Measurements from ENCODE around the gene FST.

DNA sequence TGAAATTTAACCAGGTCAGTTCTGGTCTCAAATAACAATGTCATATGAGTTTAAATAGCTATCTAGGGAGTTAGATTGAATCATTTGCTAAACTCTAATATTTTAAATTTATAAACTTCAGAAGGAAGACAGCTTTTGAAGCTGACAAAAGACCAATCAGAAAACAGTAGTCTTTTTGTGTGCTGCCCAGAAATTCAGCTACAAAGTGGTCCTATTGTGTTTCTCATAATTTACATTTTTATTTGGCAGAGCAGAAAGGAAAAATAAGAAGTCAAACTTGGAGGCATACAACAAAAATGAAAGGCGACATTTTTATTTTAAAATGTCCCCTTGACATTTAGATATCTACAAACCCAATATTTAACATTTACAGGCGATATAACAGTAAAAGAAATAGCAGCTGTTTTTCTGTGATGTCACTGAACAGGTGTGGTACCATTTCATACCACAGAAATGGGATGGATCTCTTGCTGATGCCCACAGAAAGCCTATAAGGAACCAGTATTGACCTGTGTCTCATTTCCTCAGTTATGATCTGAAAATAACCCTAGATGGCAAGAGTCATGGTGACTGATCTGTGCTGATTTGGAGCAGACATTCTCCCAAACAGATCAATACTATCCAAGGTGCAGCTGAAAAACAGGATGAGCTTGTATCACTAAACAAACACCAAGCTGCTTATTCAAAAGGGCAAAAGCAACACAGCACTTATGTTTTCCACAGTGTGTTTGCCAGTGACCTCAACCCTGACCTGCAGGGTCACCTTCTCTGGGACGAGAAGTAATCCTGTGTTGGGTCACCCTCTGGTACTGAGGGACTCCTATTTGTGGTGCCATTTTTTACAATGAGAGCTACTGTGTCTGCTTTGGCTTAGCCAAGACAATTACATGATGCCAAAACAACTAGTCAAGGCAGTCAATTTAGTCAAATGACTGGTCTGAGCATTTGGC is 3.6 kb upstream of the FST start:
- TF ChIP-seq CTCF (conservative IDR thresholded peaks at IDR 0.05; ENCODE audit: low read depth, low read length) = no peak
- no peak for TF ChIP-seq EZH2 (IDR thresholded peaks at IDR 0.05; ENCODE audit: borderline replicate concordance, low read depth, low read length, poor library complexity, severe bottlenecking)

Measured in A673 (cell line).